ENCODE results near the gene PFKP.

The PFKP gene

GRCh38 chr10:3111621-3112163 lies 44.3 kb downstream of the PFKP start:
- TF ChIP-seq POLR2AphosphoS5 (IDR thresholded peaks at IDR 0.05; ENCODE audit: low read depth) (no peak), GABPA (IDR thresholded peaks at IDR 0.05; ENCODE audit: low read depth) (no peak), SPI1 (IDR thresholded peaks at IDR 0.05; ENCODE audit: borderline replicate concordance, low read depth) (no peak)
- TF ChIP-seq, protein P1, sequence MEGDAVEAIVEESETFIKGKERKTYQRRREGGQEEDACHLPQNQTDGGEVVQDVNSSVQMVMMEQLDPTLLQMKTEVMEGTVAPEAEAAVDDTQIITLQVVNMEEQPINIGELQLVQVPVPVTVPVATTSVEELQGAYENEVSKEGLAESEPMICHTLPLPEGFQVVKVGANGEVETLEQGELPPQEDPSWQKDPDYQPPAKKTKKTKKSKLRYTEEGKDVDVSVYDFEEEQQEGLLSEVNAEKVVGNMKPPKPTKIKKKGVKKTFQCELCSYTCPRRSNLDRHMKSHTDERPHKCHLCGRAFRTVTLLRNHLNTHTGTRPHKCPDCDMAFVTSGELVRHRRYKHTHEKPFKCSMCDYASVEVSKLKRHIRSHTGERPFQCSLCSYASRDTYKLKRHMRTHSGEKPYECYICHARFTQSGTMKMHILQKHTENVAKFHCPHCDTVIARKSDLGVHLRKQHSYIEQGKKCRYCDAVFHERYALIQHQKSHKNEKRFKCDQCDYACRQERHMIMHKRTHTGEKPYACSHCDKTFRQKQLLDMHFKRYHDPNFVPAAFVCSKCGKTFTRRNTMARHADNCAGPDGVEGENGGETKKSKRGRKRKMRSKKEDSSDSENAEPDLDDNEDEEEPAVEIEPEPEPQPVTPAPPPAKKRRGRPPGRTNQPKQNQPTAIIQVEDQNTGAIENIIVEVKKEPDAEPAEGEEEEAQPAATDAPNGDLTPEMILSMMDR (IDR thresholded peaks at IDR 0.05; ENCODE audit: insufficient read depth, low read length): no peak
- TF ChIP-seq, protein P2, sequence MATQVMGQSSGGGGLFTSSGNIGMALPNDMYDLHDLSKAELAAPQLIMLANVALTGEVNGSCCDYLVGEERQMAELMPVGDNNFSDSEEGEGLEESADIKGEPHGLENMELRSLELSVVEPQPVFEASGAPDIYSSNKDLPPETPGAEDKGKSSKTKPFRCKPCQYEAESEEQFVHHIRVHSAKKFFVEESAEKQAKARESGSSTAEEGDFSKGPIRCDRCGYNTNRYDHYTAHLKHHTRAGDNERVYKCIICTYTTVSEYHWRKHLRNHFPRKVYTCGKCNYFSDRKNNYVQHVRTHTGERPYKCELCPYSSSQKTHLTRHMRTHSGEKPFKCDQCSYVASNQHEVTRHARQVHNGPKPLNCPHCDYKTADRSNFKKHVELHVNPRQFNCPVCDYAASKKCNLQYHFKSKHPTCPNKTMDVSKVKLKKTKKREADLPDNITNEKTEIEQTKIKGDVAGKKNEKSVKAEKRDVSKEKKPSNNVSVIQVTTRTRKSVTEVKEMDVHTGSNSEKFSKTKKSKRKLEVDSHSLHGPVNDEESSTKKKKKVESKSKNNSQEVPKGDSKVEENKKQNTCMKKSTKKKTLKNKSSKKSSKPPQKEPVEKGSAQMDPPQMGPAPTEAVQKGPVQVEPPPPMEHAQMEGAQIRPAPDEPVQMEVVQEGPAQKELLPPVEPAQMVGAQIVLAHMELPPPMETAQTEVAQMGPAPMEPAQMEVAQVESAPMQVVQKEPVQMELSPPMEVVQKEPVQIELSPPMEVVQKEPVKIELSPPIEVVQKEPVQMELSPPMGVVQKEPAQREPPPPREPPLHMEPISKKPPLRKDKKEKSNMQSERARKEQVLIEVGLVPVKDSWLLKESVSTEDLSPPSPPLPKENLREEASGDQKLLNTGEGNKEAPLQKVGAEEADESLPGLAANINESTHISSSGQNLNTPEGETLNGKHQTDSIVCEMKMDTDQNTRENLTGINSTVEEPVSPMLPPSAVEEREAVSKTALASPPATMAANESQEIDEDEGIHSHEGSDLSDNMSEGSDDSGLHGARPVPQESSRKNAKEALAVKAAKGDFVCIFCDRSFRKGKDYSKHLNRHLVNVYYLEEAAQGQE (IDR thresholded peaks at IDR 0.05; ENCODE audit: insufficient replicate concordance, low read depth): no peak
- Histone ChIP-seq H3K4me3 (replicated peaks; ENCODE audit: insufficient read depth, low read length) (no peak overlapping the region), H3K27me3 (ENCODE audit: insufficient read depth, poor library complexity, severe bottlenecking) (no peaks in the 10 kb centered on the region), H3K27ac (replicated peaks) (no peak overlapping the region)
- no peak for DNase-seq (ENCODE audit: low read depth in 1 of 2, low spot score in 1 of 2)

DNA sequence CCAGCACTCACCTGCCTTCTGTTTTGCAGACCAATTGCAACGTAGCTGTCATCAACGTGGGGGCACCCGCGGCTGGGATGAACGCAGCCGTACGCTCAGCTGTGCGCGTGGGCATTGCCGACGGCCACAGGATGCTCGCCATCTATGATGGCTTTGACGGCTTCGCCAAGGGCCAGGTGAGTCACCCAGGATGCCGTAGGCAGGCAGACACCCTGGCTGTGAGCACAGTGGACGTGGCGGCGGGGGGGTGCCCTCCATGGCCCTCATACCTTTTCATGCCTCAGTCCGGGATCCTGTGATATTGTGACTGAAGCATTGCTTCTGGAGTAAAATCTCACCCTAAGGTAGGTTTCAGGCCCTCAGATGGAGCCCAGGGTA lies 46.0 kb downstream of the PFKP start:
- TF ChIP-seq POLR2AphosphoS5 (IDR thresholded peaks at IDR 0.05; ENCODE audit: low read depth): no peak
- no peak for TF ChIP-seq GABPA (IDR thresholded peaks at IDR 0.05; ENCODE audit: low read depth)
- TF ChIP-seq, protein P2 (IDR thresholded peaks at IDR 0.05; ENCODE audit: insufficient replicate concordance, low read depth): no peak
- no peak for TF ChIP-seq SPI1 (IDR thresholded peaks at IDR 0.05; ENCODE audit: borderline replicate concordance, low read depth)
- TF ChIP-seq, protein P1 (IDR thresholded peaks at IDR 0.05; ENCODE audit: insufficient read depth, low read length): no peak
- Histone ChIP-seq H3K4me3 (replicated peaks; ENCODE audit: insufficient read depth, low read length) (no peak overlapping the region), H3K27me3 (ENCODE audit: insufficient read depth, poor library complexity, severe bottlenecking) (no peaks in the 10 kb centered on the region), H3K27ac (replicated peaks) (no peak overlapping the region)
- DNase-seq (ENCODE audit: low read depth in 1 of 2, low spot score in 1 of 2): no peak

DNA sequence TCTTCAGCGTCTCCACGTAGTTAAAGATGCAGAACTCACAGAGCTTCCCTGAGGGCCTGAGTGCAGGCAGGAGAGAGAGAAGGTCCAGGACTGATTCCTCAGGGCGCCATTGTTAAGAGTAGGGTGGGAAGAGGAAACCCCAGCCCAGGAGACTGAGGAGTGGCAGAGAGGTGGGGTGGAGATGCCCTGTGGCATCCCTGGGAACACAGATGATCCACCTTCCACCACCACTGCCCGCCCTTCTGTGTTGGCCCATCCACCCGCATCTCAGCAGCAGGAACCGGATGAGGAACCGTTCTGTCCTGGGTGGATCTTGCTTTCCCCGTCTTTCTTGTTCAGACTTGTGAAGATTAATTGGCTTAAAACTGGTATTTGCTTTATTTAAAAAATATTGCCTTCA lies 48.3 kb downstream of the PFKP start:
- Histone ChIP-seq H3K27me3 (ENCODE audit: insufficient read depth, poor library complexity, severe bottlenecking) (no peaks in the 10 kb centered on the region), H3K4me3 (replicated peaks; ENCODE audit: insufficient read depth, low read length) (no peak overlapping the region), H3K27ac (replicated peaks) (no peak overlapping the region)
- no peak for DNase-seq (ENCODE audit: low read depth in 1 of 2, low spot score in 1 of 2)
- TF ChIP-seq, protein P1 (IDR thresholded peaks at IDR 0.05; ENCODE audit: insufficient read depth, low read length): no peak
- TF ChIP-seq, protein P2 (IDR thresholded peaks at IDR 0.05; ENCODE audit: insufficient replicate concordance, low read depth): no peak
- TF ChIP-seq SPI1 (IDR thresholded peaks at IDR 0.05; ENCODE audit: borderline replicate concordance, low read depth): no peak
- TF ChIP-seq POLR2AphosphoS5 (IDR thresholded peaks at IDR 0.05; ENCODE audit: low read depth): no peak
- TF ChIP-seq GABPA (IDR thresholded peaks at IDR 0.05; ENCODE audit: low read depth): no peak

All from HL-60 (cell line).